ENCODE data around the gene ARHGEF11.
"Not testable (repeated sequence)": the region's sequence is repeated elsewhere in the genome, so short reads cannot be mapped to it uniquely, and the experiment has no call there.

ARHGEF11 gene

DNA sequence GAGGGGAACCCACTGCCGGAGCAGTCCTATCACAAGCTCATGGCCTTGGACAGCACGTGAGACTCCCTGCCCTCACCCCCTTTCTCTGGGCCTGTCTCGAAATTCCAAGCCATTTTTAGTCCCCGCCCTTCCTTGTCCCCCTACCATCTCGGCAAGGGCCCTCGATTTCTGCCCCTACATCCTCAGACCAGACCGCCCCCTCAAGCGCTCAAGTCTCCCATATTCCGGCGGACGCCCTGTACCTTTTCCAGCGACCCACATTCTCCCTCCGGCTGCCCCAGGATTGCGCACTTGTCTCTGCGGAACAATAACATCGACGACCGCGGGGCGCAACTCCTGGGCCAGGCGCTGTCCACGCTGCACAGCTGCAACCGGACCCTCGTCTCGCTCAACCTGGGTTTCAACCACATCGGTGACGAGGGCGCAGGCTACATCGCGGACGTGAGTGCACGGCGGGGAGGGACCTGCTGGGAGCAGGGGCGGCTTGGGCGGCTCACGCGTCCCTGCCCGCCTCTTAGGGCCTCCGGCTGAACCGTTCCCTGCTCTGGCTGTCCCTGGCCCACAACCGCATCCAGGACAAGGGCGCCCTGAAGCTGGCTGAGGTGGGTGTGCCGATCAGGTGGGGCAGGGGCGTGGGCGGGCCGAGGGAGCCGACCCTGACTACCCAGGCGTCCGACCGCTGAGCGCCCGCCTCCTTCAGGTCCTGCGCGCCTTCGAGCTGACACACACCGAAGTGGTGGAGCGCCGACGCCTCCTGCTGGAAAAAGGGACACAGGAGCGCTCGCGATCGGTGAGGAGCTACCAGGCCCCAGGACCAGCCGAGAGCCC lies 118.1 kb downstream of the ARHGEF11 start:
- DNase-seq = peak; percentile 58

DNA sequence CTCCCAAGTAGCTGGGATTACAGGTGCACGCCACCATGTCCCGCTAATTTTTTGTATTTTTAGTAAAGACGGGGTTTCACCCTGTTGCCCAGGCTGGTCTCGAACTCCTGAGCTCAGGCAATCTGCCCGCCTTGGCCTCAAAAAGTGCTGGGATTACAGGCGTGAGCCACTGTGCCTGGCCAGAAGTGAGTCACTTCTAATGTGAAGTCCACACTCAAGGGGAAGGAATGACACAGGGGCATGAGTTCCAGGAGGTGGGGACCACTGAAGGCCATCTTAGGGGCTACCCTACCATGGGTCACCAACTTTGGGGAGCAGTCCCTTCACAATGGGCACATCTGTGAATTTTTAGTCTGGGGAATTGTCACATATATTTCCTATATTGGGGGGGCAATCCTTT lies 118.8 kb downstream of the ARHGEF11 start:
- DNase-seq = not testable (repeated sequence)

DNA sequence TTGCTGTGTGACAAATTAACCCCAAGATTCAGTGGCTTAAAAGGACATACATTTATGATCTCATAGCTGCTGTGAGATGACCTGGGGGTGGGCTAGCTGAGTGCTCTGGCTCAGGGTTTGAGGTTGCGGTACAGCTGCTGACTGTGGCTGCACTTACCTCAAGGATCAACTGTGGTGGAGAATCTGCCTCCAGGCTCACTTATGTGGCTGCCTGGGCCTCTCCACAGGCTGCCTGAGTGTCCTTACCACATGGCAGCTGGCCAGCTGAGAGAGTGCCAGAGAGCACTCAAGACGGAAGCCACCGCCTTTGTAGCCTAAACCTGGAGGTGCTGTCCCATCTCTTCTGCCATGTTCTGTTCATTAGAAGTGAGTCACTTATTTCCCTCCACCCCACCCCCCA lies 119.4 kb downstream of the ARHGEF11 start:
- DNase-seq = no peak

- no peak for DNase-seq
Measured at GRCh38 chr1:156925154-156926010, 120.2 kb downstream of the ARHGEF11 start.

DNA sequence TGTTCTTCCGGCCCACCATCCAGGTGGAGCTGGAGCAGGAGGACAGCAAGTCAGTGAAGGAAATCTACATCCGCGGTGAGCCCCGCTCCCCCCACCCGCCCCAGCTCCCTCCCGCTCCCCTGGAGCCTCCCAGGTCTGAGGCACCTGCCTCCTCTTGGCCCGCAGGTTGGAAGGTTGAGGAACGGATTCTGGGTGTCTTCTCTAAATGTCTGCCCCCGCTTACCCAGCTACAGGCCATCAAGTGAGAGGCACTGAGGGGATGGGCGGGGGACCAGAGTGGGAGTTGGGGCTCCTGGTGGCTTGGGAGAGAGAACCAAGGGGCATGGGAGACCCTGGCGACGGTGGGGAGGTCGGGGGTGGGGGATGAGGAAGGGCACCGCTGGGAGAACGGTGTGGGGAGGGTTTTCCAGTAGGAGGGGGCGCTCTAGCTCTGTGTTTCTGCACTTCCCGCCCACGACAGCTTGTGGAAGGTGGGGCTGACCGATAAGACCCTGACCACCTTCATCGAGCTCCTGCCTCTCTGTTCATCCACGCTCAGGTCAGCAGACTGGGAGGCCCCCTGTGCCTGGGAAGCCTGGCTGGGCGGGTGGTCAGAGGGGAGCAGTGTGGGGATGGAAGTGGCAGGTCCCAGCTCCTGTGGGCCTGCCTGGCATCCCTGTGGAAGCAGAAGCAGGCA lies 120.9 kb downstream of the ARHGEF11 start:
- no peak for DNase-seq

- no peak for DNase-seq
Measured at GRCh38 chr1:156923670-156924477, 121.7 kb downstream of the ARHGEF11 start.

- DNase-seq = no peak
Measured at GRCh38 chr1:156922986-156923669, 122.4 kb downstream of the ARHGEF11 start.

GRCh38 chr1:156921053-156921529 lies 124.5 kb downstream of the ARHGEF11 start:
- DNase-seq = no peak

DNA sequence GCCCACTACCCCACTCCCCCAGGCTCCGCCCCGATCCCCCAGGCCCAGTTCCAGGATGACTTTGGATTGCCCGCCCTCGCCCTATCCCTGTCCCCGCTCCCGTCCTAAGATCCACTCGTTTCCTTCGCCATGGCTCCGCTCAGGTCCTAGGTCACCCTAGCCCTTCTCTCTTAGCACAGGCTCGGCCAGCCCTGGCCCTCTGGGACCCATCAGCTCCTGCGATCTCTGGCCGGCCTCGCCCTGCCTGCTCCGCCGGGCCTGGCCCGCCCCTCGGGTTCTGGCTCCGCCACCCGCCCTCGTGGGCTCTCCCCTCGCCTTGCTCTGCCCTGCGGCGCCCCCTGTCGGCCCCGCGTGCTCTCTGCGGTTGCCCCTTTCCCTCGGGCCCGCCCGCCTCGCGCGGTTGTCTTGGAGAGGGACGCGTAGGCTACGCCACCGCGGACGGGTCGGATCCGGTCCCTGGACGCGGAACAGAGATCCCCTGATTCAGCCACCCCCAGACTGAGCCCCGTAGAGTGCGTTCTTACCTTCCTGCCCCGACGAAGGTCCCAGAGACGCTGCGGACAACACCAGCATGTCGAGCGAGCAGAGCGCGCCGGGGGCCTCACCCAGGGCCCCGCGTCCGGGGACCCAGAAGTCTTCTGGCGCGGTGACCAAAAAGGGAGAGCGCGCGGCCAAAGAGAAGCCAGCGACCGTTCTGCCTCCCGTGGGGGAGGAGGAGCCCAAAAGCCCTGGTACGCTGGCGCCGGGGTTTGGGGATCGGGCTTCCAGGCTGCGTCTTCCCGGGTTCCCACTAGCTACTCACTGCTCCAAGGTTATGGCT lies 125.1 kb downstream of the ARHGEF11 start, which contains the start of gene LRRC71:
Gene LRRC71 (plus strand): TSS at position 400 of the 820 bp plus-strand sequence. CDS start 172 bp downstream, at position 572.
- peak; percentile 59 for DNase-seq

DNA sequence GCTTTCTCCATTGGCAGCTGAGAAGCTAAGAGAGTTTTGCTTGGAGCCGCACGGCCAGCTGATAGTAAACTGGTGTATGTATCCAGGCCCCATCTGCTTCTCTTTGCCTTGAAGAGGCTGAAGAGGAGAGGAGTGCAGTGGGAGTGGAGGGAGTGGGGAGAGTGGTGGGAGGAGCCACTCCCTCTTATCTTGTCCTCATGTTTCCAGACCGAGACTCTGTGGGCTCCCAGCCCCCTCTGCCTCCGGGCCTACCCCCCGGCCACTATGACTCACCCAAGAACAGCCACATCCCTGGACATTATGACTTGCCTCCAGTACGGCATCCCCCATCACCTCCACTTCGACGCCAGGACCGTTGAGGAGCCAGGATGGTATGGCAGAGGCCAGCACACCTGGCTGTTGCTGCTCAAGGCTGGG lies 131.1 kb downstream of the ARHGEF11 start:
- DNase-seq = no peak

DNA sequence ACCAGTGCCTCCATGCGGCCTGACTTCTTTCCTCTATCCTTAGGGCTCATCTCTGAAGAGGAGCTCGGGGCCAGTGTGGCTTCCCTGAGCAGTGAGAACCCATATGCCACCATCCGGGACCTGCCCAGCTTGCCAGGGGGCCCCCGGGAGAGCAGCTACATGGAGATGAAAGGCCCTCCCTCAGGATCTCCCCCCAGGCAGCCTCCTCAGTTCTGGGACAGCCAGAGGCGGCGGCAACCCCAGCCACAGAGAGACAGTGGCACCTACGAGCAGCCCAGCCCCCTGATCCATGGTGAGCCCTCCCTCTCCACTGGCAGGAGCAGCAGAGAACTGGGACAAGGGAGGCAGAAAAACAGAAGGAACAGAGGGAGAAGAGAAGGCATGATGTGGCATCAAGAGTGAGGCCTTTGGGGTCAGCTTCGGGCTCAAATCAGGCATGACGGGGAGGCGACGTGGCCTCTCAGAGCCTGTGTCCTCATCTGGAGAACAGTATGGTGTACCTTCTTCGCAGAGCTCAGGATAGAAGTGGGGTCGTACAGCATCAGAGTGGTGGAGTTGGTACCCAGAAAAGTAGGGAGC lies 131.6 kb downstream of the ARHGEF11 start:
- no peak for DNase-seq

DNA sequence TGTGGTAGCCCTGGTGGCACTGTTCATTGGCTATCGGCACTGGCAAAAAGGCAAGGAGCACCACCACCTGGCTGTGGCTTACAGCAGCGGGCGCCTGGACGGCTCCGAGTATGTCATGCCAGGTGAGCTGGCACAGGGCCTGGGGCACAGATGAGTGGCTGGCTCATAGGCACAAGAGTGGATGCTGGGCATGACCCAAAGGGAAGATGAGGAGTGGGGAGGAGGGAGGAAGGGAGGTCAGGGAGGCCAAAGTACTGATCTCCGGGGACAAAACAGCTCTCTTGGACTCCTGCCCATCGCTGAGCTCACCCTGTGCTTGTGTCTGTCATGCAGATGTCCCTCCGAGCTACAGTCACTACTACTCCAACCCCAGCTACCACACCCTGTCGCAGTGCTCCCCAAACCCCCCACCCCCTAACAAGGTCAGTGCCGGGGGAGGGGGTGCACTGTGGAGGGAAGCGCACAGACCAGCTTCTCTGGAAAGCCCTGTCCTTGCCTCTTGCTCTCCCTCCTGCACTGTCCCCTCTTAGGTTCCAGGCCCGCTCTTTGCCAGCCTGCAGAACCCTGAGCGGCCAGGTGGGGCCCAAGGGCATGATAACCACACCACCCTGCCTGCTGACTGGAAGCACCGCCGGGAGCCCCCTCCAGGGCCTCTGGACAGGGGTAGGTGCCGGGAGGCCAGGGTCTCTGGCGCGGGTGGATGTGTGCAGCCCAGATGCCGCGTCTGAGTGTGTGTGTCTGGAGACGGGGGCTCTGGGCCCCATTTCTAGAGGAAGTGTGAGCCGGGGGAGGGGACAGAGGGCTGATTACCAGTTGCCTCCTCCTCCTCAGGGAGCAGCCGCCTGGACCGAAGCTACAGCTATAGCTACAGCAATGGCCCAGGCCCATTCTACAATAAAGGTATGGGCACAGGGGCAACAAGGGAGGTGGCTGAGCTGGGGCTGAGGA lies 132.4 kb downstream of the ARHGEF11 start:
- no peak for DNase-seq

DNA sequence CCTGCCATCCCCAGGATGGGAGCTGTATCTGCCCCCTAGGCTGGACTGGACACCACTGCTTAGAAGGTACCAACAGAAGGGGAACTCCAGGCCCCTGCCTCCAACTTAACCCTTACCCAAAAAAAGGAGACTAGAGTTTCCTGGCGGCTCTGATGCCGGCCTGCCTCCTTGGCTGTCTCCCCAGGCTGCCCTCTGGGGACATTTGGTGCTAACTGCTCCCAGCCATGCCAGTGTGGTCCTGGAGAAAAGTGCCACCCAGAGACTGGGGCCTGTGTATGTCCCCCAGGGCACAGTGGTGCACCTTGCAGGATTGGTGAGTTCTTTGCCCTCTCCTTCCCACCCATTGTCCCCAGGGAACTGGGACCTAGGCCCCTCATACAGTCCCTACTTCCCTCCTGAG lies 133.2 kb downstream of the ARHGEF11 start:
- no peak for DNase-seq

- no peak for DNase-seq
Measured at GRCh38 chr1:156911577-156912298, 133.8 kb downstream of the ARHGEF11 start.

DNA sequence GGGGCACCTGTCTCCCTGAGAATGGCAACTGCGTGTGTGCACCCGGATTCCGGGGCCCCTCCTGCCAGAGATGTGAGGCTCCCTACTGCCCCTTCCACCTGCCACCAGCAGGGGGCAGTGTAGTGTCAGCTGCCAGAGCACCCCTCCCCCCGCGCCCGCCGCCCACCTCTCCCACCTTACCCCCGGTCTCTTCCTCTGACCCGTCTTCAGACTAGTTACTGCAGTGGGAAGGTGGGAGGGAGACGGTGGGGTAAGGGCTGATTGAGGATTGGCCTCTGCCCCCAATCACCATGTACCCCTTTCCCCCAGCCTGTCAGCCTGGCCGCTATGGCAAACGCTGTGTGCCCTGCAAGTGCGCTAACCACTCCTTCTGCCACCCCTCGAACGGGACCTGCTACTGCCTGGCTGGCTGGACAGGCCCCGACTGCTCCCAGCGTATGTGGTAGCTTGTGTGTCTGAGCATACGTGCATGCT lies 135.2 kb downstream of the ARHGEF11 start:
- DNase-seq = peak; percentile 62

GRCh38 chr1:156909671-156910070 lies 135.9 kb downstream of the ARHGEF11 start:
- DNase-seq = no peak

DNA sequence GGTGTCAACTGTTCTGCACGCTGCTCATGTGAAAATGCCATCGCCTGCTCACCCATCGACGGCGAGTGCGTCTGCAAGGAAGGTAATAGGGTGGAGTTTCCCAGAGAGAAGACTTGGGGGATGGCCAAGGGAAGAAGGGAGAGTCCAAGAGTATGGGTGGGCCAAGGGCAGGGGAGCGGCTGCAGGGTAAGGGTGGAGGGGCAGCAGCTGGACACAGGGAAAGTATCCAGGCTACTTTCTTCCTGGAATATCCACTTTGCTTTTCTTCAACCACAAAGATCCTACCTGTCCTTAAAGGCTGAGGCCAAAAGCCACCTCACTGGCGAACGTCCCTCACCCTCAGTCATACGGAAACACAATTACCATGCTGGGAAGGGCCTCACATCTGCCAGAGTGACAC lies 136.6 kb downstream of the ARHGEF11 start:
- no peak for DNase-seq

GRCh38 chr1:156908541-156908940 lies 137.0 kb downstream of the ARHGEF11 start:
- no peak for DNase-seq
